ENCODE measurements around the gene KCTD7. TPM values are rescaled to one million over a fixed set of nuclear protein-coding genes. Genes with fewer than 3 reads are reported as not detected.

The KCTD7 gene
- total RNA-seq, 1 experiment from 2014 or later: 3.9 TPM

GRCh38 chr7:66639773-66640172 is 11.1 kb downstream of the KCTD7 start:
- intact Hi-C loops (cut with micrococcal nuclease): no loop called here
- H3K36me3 ChIP-seq (ENCODE audit: control insufficient read depth in 1 of 2, insufficient read depth in 2 of 2, low read length in 2 of 2): peaks cover 2 to 6% of the 10 kb centered on the region in 2 experiments; a peak in 2 of 4 replicates
- peaks cover 2 to 11% of the 10 kb centered on the region in 2 experiments; a peak in 3 of 4 replicates for H3K4me1 ChIP-seq (ENCODE audit: control insufficient read depth in 1 of 2, insufficient read depth in 2 of 2, low read length in 2 of 2)
- ATAC-seq: no peak
- no peak overlapping the region for H3K9ac ChIP-seq (ENCODE audit: low read length)
- no peak for TF ChIP-seq CTCF (IDR thresholded peaks at IDR 0.05 in 2 of 3, conservative IDR thresholded peaks at IDR 0.05 in 1 of 3; ENCODE audit: borderline replicate concordance in 1 of 3, insufficient read depth in 1 of 3, low read depth in 2 of 3, low read length in 2 of 3)
- no peak for TF ChIP-seq POLR2A (IDR thresholded peaks at IDR 0.05; ENCODE audit: borderline replicate concordance, extremely low read depth, insufficient read depth, insufficient read length)
- no peak for TF ChIP-seq YY1 (IDR thresholded peaks at IDR 0.05; ENCODE audit: extremely low read depth, insufficient replicate concordance, low read depth, low read length)
- TF ChIP-seq ZBTB33 (IDR thresholded peaks at IDR 0.05; ENCODE audit: extremely low read depth, insufficient replicate concordance, low read length): no peak
- no peak for TF ChIP-seq SP1 (IDR thresholded peaks at IDR 0.05; ENCODE audit: low read depth)
- no peak for TF ChIP-seq TCF7L2 (IDR thresholded peaks at IDR 0.05; ENCODE audit: borderline replicate concordance, extremely low read depth, insufficient read depth, insufficient read length)
- no peak for TF ChIP-seq JUND (IDR thresholded peaks at IDR 0.05)
- no peak for TF ChIP-seq EZH2 (IDR thresholded peaks at IDR 0.05)
- TF ChIP-seq RAD21 (IDR thresholded peaks at IDR 0.05; ENCODE audit: low read depth): no peak
- TF ChIP-seq SRF (IDR thresholded peaks at IDR 0.05; ENCODE audit: low read depth): no peak
- TF ChIP-seq ZNF274 (IDR thresholded peaks at IDR 0.05; ENCODE audit: low read depth, low read length): no peak
- no peak for TF ChIP-seq CEBPB (IDR thresholded peaks at IDR 0.05; ENCODE audit: low read depth)
- no peak for TF ChIP-seq ATF3 (IDR thresholded peaks at IDR 0.05)
- TF ChIP-seq SIN3A (IDR thresholded peaks at IDR 0.05; ENCODE audit: low read depth): no peak
- no peak for TF ChIP-seq MAX (IDR thresholded peaks at IDR 0.05)
- no peak for TF ChIP-seq ZFX (IDR thresholded peaks at IDR 0.05)
- TF ChIP-seq EGR1 (IDR thresholded peaks at IDR 0.05; ENCODE audit: low read depth): no peak
- no peak for TF ChIP-seq FOSL1 (IDR thresholded peaks at IDR 0.05; ENCODE audit: low read depth)
- H3K4me3 ChIP-seq (replicated peaks in 1 of 2; ENCODE audit: low read depth in 1 of 2, low read length in 2 of 2): no peak overlapping the region
- no peaks in the 10 kb centered on the region for H3K27me3 ChIP-seq (ENCODE audit: insufficient read depth, low read length)
- no peaks in the 10 kb centered on the region for H3K9me2 ChIP-seq (ENCODE audit: insufficient read depth)
- CTCF ChIA-PET: no interaction called here
- no peaks in the 10 kb centered on the region for H3K9me3 ChIP-seq (ENCODE audit: control insufficient read depth in 1 of 2, insufficient read depth in 1 of 2, low read depth in 1 of 2, low read length in 2 of 2)
- no peak overlapping the region for H3K4me2 ChIP-seq (ENCODE audit: low read length)
- BruUV-seq (replicated peaks): no TSS peak
- RAD21 ChIA-PET (ENCODE audit: low non-redundant PET in 1 of 2, low total read pairs in 2 of 2, uncharacterized antibody in 2 of 2, unreplicated experiment in 2 of 2): no interaction called here
- H2AFZ ChIP-seq (ENCODE audit: low read depth, low read length, poor library complexity, severe bottlenecking): no peak overlapping the region
- no peak overlapping the region for H3K27ac ChIP-seq (ENCODE audit: low read depth, low read length)
- no peaks in the 10 kb centered on the region for H4K20me1 ChIP-seq (ENCODE audit: insufficient read depth)
- POLR2A ChIA-PET: no interaction called here
- no peaks in the 10 kb centered on the region for H3K79me2 ChIP-seq (ENCODE audit: insufficient read depth, low read length)
- no peak for DNase-seq (ENCODE audit: low read depth, low spot score)
